Prostate gland (tissue), 2 donors: ENCODE results near the gene FAM162A.

ENCODE experiments used
- POLR2A ChIP-seq: fragments of 450-650 bp; IDR thresholded peaks from one replicate; pipeline ENCODE4 v1.6.1; 2016; ENCODE audit warnings: antibody characterized with exemption, mild to moderate bottlenecking
- TF ChIP-seq, protein P1 (sequence below), 4 experiments: fragments of 200-600 bp in 2 of 4; fragments of 450-650 bp in 2 of 4; sonication (generic) in 2 of 4; IDR thresholded peaks; 1 replicate in 3 of 4; 2 replicates in 1 of 4; pipeline ENCODE4 v1.5.1; 2016 to 2019; ENCODE audit warnings: antibody characterized with exemption in 4 of 4, mild to moderate bottlenecking in 2 of 4, moderate library complexity in 2 of 4

DNA sequence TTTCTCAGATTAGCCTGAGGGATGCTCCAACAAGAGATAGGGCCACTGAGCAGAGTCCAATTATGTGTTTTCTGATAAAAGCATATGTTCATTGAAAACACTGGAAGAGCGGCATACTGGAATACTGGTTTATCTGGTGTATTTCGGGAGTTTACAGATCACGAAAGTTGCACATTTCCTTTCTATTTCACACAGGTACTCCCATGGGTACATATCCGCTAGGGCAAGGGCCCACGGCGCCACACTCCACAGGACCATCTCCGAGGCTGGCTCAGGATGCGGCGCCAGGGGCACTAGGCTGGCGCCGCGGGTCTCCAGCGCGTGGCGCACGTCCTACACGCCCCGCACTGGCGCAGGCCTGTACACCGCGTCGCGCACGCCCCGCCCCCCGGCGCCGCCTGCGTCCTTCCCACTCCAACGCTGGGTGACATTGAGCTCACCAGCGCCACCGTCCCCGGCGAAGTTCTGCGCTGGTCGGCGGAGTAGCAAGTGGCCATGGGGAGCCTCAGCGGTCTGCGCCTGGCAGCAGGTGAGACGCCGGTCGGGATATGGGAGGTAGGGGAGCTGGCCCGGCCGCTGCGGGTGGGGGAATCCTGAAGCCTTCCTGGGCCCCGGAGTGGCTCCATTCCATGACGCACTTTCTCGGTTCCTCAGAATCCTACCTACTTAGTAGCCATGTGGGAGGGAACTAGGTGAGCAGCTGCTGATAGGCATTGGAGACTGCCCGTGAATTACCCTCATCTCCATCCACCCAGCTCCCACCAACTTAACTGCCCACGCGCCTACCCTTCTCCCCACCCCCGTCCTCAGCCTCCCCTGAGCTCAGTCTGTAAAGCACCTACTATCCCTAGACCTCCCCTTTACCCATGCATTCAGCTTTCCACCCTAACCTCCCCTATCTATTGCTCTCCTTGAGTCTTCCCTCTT, at the start of gene FAM162A:
- TF ChIP-seq, protein P1, sequence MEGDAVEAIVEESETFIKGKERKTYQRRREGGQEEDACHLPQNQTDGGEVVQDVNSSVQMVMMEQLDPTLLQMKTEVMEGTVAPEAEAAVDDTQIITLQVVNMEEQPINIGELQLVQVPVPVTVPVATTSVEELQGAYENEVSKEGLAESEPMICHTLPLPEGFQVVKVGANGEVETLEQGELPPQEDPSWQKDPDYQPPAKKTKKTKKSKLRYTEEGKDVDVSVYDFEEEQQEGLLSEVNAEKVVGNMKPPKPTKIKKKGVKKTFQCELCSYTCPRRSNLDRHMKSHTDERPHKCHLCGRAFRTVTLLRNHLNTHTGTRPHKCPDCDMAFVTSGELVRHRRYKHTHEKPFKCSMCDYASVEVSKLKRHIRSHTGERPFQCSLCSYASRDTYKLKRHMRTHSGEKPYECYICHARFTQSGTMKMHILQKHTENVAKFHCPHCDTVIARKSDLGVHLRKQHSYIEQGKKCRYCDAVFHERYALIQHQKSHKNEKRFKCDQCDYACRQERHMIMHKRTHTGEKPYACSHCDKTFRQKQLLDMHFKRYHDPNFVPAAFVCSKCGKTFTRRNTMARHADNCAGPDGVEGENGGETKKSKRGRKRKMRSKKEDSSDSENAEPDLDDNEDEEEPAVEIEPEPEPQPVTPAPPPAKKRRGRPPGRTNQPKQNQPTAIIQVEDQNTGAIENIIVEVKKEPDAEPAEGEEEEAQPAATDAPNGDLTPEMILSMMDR (IDR thresholded peaks at IDR 0.05) = peak; percentile 41 to 75 (median 67)
- peak; percentile 99 for TF ChIP-seq POLR2A
